Mammary epithelial cell (primary cell): ENCODE results near the gene PGBD5.

ENCODE experiments used
- CTCF ChIP-seq, 2 donors: IDR thresholded peaks in 1 of 2; conservative IDR thresholded peaks in 1 of 2; 2 replicates each; pipeline ENCODE4 v1.5.1; 2011 to 2012; ENCODE audit warnings: inconsistent platforms in 2 of 2, low read length in 2 of 2, mild to moderate bottlenecking in 2 of 2, control low read depth in 1 of 2, low read depth in 1 of 2; ENCODE audit not compliant: insufficient read depth in 1 of 2; ENCODE audit errors: extremely low read depth in 1 of 2
- EZH2 ChIP-seq: IDR thresholded peaks from 2 replicates; pipeline ENCODE4 v1.6.1; 2012; ENCODE audit warnings: low read length, inconsistent platforms, borderline replicate concordance

- TF ChIP-seq CTCF (conservative IDR thresholded peaks at IDR 0.05 in 1 of 2, IDR thresholded peaks at IDR 0.05 in 1 of 2; ENCODE audit: extremely low read depth in 1 of 2, insufficient read depth in 1 of 2, low read depth in 1 of 2, low read length in 2 of 2) (no peak), EZH2 (no peak)
Observed at GRCh38 chr1:230278376-230278775, 147.8 kb downstream of the PGBD5 start.
